HAP-1 (cell line): Measurements from ENCODE around the gene CAPN9.

ENCODE experiments used
- DNase-seq, 2 experiments: peaks; one replicate each; pipeline ENCODE4 v3.0.0-alpha.2; 2016 to 2020; ENCODE audit warnings: low spot score in 2 of 2
- H3K27me3 ChIP-seq: fragments of 250-450 bp; sonication (Bioruptor Pico); 2 replicates; pipeline ENCODE4 v1.5.1; 2020; ENCODE audit warnings: low read depth, mild to moderate bottlenecking, moderate library complexity
- H3K36me3 ChIP-seq: fragments of 250-450 bp; sonication (Bioruptor Pico); replicated peaks from 2 replicates; pipeline ENCODE4 v1.5.1; 2020; ENCODE audit warnings: mild to moderate bottlenecking
- H3K4me1 ChIP-seq: fragments of 250-450 bp; sonication (Bioruptor Pico); 2 replicates; pipeline ENCODE4 v1.5.1; 2020; ENCODE audit warnings: mild to moderate bottlenecking
- H3K4me3 ChIP-seq: fragments of 250-450 bp; sonication (Bioruptor Pico); 2 replicates; pipeline ENCODE4 v1.5.1; 2020; ENCODE audit warnings: mild to moderate bottlenecking, moderate library complexity
- H3K9me3 ChIP-seq: fragments of 250-450 bp; sonication (Bioruptor Pico); 2 replicates; pipeline ENCODE4 v1.5.1; 2020; ENCODE audit warnings: mild to moderate bottlenecking, moderate library complexity
- in situ Hi-C: fragments of 300-500 bp; cut with MboI; formaldehyde crosslinking; loops from 3 replicates; pipeline ENCODE4 v1.14.3; 2020; ENCODE audit warnings: low sequenced_read_pairs, inconsistent platforms, mixed read lengths

Gene CAPN9

GRCh38 chr1:230797376-230797920 lies 50.3 kb downstream of the CAPN9 start:
- no peak overlapping the region for H3K4me3 ChIP-seq
- no peaks in the 10 kb centered on the region for H3K27me3 ChIP-seq
- H3K36me3 ChIP-seq: no peaks in the 10 kb centered on the region
- in situ Hi-C loops: no loop called here
- no peaks in the 10 kb centered on the region for H3K9me3 ChIP-seq
- no peaks in the 10 kb centered on the region for H3K4me1 ChIP-seq
- no peak for DNase-seq

GRCh38 chr1:230797942-230798365 lies 50.8 kb downstream of the CAPN9 start:
- no peaks in the 10 kb centered on the region for H3K36me3 ChIP-seq
- in situ Hi-C loops: no loop called here
- peak; percentile 38 to 54 for DNase-seq
- H3K27me3 ChIP-seq: no peaks in the 10 kb centered on the region
- no peak overlapping the region for H3K4me3 ChIP-seq
- no peaks in the 10 kb centered on the region for H3K4me1 ChIP-seq
- H3K9me3 ChIP-seq: no peaks in the 10 kb centered on the region

GRCh38 chr1:230798491-230798890 lies 51.3 kb downstream of the CAPN9 start:
- Histone ChIP-seq H3K9me3 (no peaks in the 10 kb centered on the region), H3K36me3 (no peaks in the 10 kb centered on the region)
- in situ Hi-C loops: no loop called here

GRCh38 chr1:230800891-230801840 lies 54.0 kb downstream of the CAPN9 start:
- Histone ChIP-seq H3K27me3 (no peaks in the 10 kb centered on the region), H3K4me3 (no peak overlapping the region), H3K36me3 (no peaks in the 10 kb centered on the region), H3K9me3 (no peaks in the 10 kb centered on the region), H3K4me1 (no peaks in the 10 kb centered on the region)
- in situ Hi-C loops: no loop called here
- no peak for DNase-seq

More at GRCh38 chr1:230798491-230798890, 51.3 kb downstream of the CAPN9 start:
- no peaks in the 10 kb centered on the region for H3K27me3 ChIP-seq
- no peak for DNase-seq
- no peaks in the 10 kb centered on the region for H3K4me1 ChIP-seq
- H3K4me3 ChIP-seq: no peak overlapping the region

GRCh38 chr1:230804396-230804795 lies 57.2 kb downstream of the CAPN9 start:
- Histone ChIP-seq H3K27me3 (no peaks in the 10 kb centered on the region), H3K4me3 (no peak overlapping the region), H3K36me3 (no peaks in the 10 kb centered on the region), H3K4me1 (no peaks in the 10 kb centered on the region), H3K9me3 (no peaks in the 10 kb centered on the region)
- DNase-seq: no peak
- in situ Hi-C loops: no loop called here

GRCh38 chr1:230806552-230806951 lies 59.4 kb downstream of the CAPN9 start:
- H3K36me3 ChIP-seq: no peaks in the 10 kb centered on the region
- H3K4me3 ChIP-seq: no peak overlapping the region
- H3K4me1 ChIP-seq: peaks cover 4% of the 10 kb centered on the region; the same call in 1 of the 2 replicates
- DNase-seq: no peak
- no peaks in the 10 kb centered on the region for H3K27me3 ChIP-seq
- H3K9me3 ChIP-seq: no peaks in the 10 kb centered on the region
- in situ Hi-C loops: no loop called here

GRCh38 chr1:230807029-230807428 lies 59.8 kb downstream of the CAPN9 start:
- Histone ChIP-seq H3K36me3 (no peaks in the 10 kb centered on the region), H3K4me1 (peaks cover 4% of the 10 kb centered on the region; the same call in 1 of the 2 replicates), H3K9me3 (no peaks in the 10 kb centered on the region), H3K27me3 (no peaks in the 10 kb centered on the region), H3K4me3 (no peak overlapping the region)
- in situ Hi-C loops: no loop called here
- no peak for DNase-seq

GRCh38 chr1:230807561-230808280 lies 60.5 kb downstream of the CAPN9 start:
- DNase-seq: no peak
- Histone ChIP-seq H3K4me1 (peaks cover 4% of the 10 kb centered on the region; the same call in 1 of the 2 replicates), H3K27me3 (no peaks in the 10 kb centered on the region), H3K36me3 (no peaks in the 10 kb centered on the region), H3K4me3 (no peak overlapping the region), H3K9me3 (peaks cover under 1% of the 10 kb centered on the region; the same call in 1 of the 2 replicates)
- in situ Hi-C loops: no loop called here

GRCh38 chr1:230808281-230808872 lies 61.2 kb downstream of the CAPN9 start:
- H3K9me3 ChIP-seq: peaks cover 6% of the 10 kb centered on the region
- no peaks in the 10 kb centered on the region for H3K36me3 ChIP-seq
- H3K27me3 ChIP-seq: no peaks in the 10 kb centered on the region
- peaks cover 4% of the 10 kb centered on the region; the same call in 1 of the 2 replicates for H3K4me1 ChIP-seq
- no peak overlapping the region for H3K4me3 ChIP-seq
- no peak for DNase-seq
- in situ Hi-C loops: no loop called here

GRCh38 chr1:230809256-230809990 lies 62.2 kb downstream of the CAPN9 start:
- in situ Hi-C loops: no loop called here
- peaks cover 4% of the 10 kb centered on the region; the same call in 1 of the 2 replicates for H3K4me1 ChIP-seq
- H3K9me3 ChIP-seq: peaks cover 9% of the 10 kb centered on the region
- H3K4me3 ChIP-seq: no peak overlapping the region
- no peaks in the 10 kb centered on the region for H3K36me3 ChIP-seq
- H3K27me3 ChIP-seq: no peaks in the 10 kb centered on the region
- DNase-seq: no peak

GRCh38 chr1:230812568-230812967 lies 65.4 kb downstream of the CAPN9 start:
- H3K27me3 ChIP-seq: no peaks in the 10 kb centered on the region
- in situ Hi-C loops: no loop called here
- H3K9me3 ChIP-seq: peaks cover 9% of the 10 kb centered on the region
- no peak overlapping the region for H3K4me3 ChIP-seq
- H3K4me1 ChIP-seq: peaks cover 4% of the 10 kb centered on the region; the same call in 1 of the 2 replicates
- no peak for DNase-seq
- no peaks in the 10 kb centered on the region for H3K36me3 ChIP-seq

- DNase-seq: no peak
- Histone ChIP-seq H3K27me3 (no peaks in the 10 kb centered on the region), H3K4me1 (peaks cover 4% of the 10 kb centered on the region; the same call in 1 of the 2 replicates), H3K36me3 (no peaks in the 10 kb centered on the region), H3K4me3 (no peak overlapping the region), H3K9me3 (peaks cover 9% of the 10 kb centered on the region)
- in situ Hi-C loops: no loop called here
These were observed 67.9 kb downstream of the CAPN9 start for GRCh38 chr1:230814949-230815692.
